Fibroblast of skin of back (primary cell): ENCODE measurements around the gene RFESD.
"Not testable (repeated sequence)": the region's sequence is repeated elsewhere in the genome, so short reads cannot be mapped to it uniquely, and the experiment has no call there.

Source experiments
- DNase-seq: peaks from one replicate; pipeline ENCODE4 v3.0.0-alpha.2; 2013

The RFESD gene

DNA sequence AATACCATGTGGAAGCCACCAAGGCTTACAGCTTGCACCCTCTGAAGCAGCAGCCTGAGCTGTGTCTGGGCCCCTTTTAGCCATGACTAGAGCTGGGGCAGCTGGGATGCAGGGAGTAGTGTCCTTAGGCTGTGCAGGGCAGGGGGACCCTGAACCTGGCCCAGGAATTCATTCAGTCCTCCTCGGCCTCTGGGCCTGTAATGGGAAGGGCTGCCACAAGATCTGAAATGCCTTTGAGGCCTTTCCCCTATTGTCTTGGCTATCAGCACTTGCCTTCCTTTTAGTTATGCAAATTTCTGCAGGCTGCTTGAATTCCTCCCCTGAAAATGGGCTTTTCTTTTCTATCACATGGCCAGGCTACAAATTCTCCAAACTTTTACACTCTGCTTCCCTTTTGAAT lies 17.6 kb upstream of the RFESD start:
- DNase-seq, result no peak

DNA sequence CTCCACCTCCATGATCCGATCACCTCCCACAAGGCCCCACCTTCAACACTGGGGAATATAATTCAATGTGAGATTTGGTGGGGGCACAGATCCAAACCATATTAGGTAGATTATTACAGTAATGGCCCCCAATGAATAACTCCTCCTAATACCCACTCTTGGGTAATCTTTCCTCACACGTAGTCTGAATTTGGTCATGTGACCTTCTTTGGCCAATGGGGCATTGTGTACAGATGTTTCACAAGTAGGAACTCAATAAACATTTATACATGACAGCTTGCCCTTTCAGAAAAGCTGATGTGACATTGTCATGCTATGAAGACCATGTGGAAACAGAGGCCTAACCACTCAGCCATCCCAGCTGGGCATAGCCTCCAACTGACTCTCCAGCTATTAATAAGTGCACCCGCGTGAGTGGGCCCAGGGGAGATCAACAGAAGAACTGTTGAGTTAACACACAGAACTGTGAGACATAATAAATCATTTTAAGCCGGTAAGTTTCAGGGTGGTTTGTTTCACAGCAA lies 16.1 kb upstream of the RFESD start:
- DNase-seq, result no peak

DNA sequence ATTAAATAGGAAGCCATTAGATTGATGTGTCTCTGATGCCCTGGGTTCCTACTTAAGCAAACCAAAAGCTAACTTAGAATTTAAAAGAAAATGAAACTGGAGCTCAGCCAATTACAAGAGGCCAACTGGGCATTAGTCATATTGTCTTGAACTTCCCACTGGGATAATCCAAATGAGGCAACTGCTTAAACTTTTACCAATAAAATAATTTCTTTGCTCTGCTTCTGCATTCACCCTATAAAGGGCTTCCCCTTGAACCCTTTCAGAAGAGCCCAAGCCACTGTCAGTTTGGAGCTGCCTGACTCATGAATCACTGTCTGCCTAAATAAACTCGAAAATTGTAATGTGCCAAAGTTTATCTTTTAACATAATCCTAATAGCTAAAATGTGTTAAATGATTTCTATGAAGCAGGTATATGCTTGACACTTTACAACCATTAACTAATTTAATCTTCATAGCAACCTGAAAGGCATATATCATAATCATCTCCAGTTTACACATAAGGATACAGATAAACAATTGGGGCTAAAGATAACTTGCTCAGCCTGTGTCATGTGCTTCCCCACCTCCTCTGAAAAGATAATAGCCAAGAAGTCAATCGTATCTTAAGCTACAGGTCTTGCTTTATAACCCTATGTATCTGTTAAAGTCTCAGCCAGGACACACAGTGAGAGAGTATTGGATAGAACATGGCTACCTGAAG lies 15.2 kb upstream of the RFESD start:
- DNase-seq, result peak; percentile 80

DNA sequence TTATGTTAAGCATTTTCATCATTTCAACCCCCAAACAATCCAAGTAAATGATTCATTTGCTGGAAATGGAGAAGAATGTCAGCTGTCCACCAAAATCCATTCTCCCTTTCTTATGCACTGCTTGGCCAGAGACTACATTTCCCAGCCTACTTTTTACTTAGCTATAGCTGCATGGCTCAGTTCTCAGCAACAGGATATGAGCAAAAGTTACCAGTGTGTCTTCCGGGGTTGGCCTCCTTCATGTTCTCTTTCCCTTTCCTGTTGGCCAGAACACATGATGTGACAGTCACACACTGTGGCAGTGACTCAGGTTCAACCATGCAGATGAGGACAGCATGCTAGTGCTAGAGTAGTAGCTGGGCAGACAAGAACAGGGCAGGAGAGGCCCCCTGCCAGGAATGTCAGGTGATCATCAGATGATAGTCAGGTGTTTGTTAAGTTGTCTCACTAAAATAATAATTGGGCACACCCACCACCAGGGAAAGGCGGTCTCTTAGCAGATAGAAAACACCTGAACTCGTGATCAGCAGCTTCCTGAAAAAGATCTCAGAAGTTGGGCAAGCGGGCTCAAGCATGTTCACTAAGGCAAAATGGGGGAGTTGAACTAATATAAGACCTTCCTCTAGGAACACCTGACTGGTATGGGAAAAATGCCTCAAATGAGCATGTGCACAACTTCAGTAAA lies 14.4 kb upstream of the RFESD start:
- DNase-seq, result peak; percentile 83

DNA sequence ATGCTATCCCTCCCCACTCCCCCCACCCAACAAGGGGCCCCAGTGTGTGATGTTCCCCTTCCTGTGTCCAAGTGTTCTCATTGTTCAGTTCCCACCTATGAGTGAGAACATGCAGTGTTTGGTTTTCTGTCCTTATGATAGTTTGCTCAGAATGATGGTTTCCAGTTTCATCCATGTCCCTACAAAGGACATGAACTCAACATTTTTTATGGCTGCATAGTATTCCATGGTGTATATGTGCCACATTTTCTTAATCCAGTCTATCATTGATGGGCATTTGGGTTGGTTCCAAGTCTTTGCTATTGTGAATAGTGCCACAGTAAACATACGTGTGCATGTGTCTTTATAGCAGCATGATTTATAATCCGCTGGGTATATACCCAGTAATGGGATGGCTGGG lies 13.6 kb upstream of the RFESD start:
- not testable (repeated sequence) for DNase-seq

DNA sequence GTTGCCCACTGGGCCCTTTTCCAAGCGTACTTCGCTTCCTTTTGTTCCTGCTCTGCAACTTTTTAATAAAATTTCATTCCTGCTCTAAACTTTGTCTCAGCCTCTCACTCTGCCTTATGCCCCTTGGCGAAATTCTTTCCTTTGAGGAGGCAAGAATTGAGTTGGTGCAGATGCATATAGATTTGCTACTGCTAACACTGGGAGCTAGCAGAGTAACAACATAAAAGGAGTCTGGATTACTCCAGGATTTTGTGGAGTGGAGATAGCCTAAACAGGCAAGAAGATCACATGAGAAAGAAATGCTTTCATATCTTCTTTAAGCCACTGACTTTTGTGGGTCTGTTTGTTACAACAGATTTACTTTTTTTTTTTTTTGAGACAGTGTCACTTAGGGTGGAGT lies 12.9 kb upstream of the RFESD start:
- DNase-seq, result no peak

DNA sequence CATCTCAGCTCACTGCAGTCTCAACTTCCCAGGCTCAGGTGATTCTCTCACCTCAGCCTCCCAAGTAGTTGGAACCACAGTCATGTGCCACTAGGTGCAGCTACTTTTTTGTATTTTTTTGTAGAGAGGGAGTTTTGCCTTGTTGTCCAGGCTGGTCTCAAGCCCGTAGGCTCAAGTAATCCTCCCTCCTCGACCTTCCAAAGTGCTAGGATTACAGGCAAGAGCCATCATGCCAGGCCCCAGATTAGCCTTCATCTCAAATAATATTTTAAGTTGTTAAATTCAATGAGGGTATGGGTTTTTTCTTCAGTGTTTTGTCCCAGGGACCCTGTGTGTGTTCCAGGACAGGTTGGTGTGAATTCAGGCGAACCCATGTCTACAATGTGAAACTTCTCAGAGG lies 12.5 kb upstream of the RFESD start:
- no peak for DNase-seq

DNA sequence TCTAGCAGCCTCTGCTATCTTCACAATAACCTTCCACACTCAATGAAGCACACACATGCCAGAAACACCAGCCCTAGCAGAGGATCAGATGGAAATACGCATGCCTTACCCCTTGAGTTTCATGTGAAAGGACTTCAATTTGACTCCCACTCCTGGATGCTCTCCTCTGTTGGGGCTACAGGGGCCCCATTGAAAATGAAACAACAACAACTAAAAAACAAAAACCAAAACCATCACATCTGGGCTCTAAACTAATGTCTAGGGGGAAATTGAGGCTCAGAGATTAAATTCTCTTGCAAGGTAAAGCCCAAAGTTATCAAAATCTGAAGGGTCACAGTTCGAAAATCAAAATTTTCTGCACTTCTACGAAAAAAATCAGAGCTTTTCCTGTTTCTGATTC lies 7.9 kb upstream of the RFESD start:
- DNase-seq, result no peak

DNA sequence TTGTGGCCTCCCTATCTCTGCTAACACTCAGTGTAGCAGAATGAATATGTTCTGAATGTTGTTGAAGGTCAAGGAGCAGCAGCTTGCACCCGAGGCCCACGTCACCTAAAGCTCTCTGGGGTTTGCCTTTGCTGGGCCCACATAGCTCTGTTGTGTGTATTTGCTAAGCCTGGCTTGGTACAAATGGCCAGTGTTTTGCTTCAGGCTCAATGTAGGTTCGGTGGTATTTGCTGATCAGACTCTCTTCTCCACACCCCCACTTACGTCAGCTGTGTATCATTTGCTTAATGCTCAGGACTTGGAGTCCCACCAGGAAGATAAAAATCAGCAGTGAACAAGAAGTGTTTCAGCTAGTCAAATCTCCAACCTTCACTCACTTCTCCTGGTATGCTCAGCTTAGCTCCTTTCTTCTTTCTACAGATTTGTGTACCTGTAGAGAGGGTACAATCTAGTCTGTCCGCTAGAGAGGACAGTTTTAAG lies 4.8 kb upstream of the RFESD start:
- no peak for DNase-seq

DNA sequence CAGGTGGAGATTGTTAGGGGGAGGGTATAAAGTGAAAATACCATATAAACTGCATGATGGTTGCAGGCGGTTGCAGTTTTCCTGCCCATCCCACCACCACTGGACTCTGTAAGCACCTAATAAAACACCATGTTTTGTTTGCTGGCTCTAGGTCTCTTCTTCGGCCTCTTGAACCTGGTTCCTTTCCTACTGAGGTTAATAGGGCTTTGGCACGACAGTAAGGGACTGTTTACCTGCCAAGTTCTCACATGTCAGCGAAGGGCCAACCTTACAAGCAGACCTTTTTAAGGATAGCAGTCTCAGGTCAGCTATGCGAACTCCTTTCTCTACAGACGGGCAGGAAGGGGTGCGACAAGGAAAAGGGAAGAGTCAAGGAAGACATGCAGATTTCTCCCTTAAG lies 3.4 kb upstream of the RFESD start:
- no peak for DNase-seq

DNA sequence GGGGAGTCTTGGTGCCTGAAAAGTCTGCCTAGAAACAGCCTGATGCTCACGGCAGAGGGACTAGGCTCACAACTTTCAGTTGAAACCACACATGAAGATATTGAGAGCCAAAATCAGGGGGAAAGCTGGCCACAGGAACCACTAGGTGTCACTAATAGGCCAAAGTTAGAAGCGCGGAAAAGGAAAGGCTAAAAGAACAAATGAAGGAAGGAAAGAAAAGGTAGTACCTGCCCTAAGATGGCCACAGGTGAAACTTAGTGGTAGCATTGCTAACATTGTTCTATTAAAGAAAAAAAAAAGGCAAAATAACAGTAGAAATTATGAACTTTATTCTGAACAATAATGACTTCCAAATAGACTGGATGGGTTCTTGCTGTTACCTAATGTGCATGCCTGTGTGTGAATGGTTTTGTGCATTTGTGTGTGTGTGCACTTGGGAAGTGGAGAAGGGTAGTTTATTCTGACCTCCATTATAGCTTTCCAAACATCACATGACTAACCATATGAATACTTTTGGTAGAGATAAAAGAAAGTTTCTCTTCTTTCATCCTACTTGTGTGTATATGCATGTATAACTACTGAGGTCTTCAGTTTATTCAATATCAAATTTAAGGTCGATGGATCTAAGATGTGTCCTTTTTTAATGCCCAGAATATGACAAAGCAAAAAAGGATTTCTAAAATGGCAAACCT lies 2.1 kb upstream of the RFESD start:
- DNase-seq, result peak; percentile 58

DNA sequence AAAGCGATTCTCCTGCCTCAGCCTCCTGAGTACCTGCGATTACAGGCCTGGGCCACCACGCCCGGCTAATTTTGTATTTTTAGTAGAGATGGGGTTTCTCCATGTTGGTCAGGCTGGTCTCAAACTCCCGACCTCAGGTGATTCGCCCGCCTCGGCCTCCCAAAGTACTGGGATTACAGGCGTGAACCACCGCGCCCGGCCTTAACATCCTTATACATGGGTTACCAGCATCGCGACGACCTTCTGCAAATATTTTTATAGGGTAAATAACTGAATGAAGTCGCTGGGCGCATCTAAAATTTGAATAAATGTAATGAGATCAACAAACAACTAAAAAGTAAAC lies 380 bp upstream of the RFESD start:
- not testable (repeated sequence) for DNase-seq

DNA sequence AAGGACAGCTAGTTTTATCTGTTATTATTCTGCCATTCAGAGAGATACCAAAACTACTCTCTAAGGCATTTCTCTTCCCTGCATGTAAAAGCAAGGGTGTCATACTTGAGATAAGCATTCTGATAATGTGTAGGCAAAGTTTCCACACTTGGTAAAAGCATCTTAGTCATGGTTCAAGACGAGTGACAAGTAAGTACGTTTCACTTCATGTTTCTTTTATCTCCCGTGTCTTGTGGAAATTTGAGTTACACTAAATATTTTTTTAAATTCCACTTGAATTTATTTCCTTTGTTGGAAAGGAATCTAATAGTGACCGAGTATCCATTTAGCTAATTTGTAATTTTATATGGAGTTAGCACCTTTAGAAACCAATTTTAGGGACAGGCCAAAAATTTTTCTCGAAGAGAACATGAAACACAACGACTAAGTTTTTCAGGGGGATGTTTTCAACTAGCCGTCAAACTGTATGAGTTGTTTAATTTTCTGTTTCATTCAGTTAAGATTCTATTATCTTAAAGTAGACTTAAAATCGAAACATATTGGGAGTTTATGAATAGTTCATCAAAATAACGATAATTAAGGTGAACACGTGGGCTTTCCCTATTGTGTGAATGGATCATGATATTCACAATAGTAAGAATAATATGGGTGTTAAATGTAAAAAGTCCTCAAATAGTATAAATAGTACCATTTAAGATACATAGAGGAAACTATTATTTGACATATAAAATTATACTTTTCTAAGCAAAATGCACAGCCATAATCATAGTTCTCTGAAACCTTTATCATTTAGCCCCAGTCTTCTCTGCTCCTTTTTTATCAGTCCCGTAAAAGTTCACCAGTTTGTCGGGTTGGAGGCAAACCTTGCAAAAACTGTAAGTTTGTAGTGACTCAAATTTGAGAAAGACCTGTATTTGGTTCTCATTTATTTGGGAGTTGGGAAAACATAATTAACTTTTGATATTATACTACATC lies 1.6 kb downstream of the RFESD start:
- DNase-seq, result no peak

DNA sequence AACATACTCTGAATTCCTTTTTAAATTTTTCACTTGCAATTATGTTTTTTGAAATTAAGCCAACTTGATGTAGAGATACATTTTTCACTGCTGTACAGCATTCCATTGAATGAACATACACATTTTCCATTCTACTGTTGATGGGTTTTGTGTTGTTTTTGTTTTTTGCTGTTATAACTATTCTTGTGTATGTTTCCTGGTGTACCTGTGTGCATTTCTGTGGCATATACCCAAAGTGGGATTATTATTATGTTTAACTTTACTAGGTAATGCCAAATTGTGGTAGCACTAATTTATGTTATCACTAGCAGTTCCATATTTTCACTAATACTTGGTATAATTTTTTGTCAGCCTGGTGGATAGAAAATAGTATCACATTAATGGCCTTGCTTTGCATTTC lies 2.7 kb downstream of the RFESD start:
- DNase-seq, result no peak

DNA sequence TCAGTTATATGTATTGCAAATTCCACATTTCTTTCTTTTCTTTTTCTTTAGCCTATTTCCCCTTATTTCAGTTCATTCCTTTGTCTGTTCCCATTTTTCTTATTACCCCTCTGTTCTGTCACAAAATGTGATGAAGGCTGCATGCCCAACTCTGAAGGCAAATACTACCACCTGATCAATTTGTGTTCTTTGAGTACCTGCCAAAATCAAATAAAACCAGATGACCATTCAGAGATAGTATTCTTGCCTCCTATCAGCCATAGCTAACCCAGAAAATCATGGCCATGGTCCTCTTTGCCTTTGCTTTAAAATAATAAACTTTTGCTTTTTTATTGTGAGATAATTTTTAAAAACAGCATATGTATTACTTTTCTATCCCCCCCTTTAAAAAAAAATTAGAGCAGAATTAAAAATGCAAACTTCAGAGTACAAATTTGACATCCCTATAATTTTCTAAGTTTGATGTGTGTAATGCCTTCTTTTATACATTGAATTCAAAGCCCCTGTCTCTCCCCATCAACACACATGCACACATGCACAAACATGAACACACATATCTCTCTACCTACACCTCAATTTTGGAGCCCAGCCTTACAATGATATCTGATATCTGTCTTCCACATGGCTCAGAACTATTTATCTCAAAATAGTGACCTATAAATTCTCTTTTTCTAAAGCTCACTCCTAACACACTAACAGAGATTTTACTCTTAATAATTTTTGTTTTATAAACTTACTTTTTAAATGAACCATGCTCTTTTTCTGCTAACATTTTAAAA lies 3.5 kb downstream of the RFESD start:
- DNase-seq, result no peak

DNA sequence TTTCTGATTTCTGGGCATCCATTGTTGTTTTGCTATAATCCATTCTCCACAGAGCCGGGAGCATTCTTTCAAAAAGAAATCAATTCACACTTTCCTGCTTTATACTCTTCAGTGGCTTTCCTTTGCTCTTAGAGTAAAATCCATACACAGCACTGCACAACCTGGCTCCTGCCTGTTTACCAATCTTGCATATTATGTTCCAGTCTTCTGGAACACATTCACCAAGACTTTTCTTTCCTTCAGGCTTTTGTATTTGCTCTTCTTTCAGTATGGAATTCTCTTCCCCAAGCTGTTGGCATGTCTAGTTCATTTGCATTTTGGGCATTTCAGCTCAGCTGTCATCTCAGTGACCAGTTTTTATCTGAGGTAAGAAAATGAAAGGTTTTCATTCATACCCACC lies 6.3 kb downstream of the RFESD start:
- DNase-seq, result no peak

DNA sequence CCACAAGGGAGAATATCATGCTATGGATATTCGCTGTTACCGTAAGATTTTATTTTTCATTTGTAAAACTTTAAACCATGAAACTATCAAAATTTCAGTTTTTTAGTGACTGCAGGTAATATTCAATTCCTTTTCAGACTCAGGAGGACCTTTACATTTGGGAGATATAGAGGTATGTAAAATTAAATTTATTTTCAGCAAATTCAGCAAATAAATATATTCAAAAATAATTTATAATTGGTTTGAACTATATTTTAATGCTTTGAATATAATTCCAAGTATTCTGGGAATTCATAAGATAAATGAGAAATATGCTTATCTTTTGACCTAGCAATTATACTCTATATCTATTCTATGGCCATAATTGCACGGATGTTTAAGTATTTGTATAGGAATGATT lies 7.6 kb downstream of the RFESD start:
- no peak for DNase-seq

DNA sequence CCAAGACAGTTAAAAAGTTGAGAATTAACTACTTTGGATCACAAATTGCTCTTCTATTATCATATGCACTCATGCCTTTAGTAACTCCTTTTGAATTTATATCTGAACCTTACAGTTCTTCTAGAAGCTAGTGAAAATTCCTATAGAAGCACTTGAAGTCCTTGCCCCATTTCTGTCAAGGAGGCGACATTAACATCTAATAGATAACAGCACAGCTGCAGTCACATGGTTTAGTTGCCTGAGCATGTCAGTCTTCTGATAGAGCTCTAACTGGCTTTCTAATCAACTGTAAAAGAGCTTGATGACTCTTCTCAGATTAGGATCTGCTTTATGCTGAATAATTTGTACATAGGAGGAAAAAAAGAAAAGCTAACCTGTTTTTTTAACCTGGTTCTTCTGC lies 9.0 kb downstream of the RFESD start:
- no peak for DNase-seq

DNA sequence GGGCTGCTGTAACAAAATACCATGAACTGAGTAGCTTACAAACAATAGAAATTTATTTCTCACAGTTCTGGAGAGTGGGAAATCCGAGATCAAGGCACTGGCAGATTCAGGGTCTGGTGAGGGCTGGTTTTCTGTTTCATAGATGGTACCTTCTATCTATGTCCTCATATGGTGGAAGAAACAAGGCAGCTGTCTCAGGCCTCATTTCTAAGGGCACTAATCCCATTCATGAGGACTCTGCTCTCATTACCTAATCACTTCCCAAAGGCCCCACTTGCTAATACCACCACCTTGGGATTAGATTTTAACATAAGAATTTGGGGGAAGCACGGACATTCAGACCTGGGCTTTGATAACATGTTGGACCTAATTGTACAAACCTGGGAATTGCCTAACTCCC lies 13.5 kb downstream of the RFESD start:
- DNase-seq, result no peak

DNA sequence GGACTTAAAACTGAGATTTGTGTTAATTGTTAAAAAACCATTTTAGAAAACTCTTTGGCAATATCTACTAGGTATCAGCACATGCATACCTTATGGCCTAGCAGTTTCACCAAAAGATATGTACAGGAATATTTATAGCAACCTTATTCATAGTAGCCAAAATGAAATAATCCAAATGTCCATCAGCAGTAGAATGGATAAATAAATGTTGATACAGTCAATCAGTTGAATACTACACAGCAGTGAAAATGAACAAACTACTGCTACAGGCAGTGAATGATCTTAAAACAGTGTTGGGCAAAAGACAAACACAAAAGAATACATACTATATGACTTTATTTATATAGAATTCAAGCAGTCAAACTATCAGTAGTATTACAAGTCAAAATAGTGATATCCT lies 16.4 kb downstream of the RFESD start:
- no peak for DNase-seq

DNA sequence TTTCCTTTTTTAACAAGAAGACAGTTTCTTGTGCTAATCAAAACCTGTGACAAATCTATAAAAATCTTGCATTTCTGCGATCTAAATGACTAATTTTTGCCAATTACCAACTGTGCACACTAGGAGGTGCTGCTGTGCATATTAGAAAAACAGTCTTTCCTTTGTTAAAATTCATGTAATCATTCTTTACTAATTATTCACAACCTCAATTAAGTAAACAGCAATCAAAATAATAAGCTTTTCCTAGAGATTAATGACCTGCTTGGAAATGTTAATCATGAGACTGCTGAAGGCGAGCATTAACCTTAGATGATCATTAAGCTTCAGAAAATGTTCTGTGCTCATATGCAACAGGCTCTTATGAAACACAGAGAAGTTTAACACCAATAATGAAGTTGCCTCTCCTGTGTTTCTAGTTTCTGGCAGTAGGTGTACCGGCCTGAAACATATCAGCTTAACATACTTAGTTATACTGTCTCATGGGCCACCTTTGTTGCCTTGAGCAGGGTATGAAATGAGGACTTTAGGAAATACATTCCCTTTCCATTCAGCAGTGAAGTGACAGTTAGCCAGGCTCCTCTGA lies 17.7 kb downstream of the RFESD start:
- DNase-seq, result peak; percentile 27
